ENCODE measurements around the gene MLH3.

GRCh38 chr14:74977164-74977900 is 73.9 kb downstream of the MLH3 start:
- TF ChIP-seq CTCF (conservative IDR thresholded peaks at IDR 0.05 in 1 of 2, IDR thresholded peaks at IDR 0.05 in 1 of 2; ENCODE audit: low read depth in 1 of 2, low read length in 2 of 2) = no peak
- no peak for TF ChIP-seq EZH2 (IDR thresholded peaks at IDR 0.05; ENCODE audit: low read length, missing control alignments)

Measured in fibroblast of lung (primary cell).